Activated CD4-positive, alpha-beta memory T cell treated with anti-CD3 and anti-CD28 coated beads for 36 hours (primary cell): ENCODE results near the gene NCK2. TPM values are rescaled to one million over a fixed set of nuclear protein-coding genes. Genes with fewer than 3 reads are reported as not detected.

ENCODE experiments used
- CTCF ChIA-PET: fragments of 350-600 bp; sonication (Branson Sonifier 250); formaldehyde crosslinking; loops from one replicate; lab custom pipeline; 2021; ENCODE audit warnings: antibody characterized with exemption, inconsistent platforms; lab: Charles Lee
- POLR2A ChIA-PET: fragments of 350-600 bp; sonication (Branson Sonifier 250); formaldehyde crosslinking; loops from one replicate; lab custom pipeline; 2021; ENCODE audit warnings: antibody characterized with exemption; lab: Charles Lee
- DNase-seq: peaks from one replicate; pipeline ENCODE4 v3.0.0-alpha.2; 2020
- H3K27ac Mint-ChIP-seq: one replicate; pipeline ENCODE4 v1.8.0; 2021; ENCODE audit warnings: mixed read lengths
- H3K27me3 Mint-ChIP-seq: one replicate; pipeline ENCODE4 v1.8.0; 2021; ENCODE audit warnings: mixed read lengths
- H3K36me3 Mint-ChIP-seq: one replicate; pipeline ENCODE4 v1.8.0; 2021; ENCODE audit warnings: mixed read lengths
- H3K4me1 Mint-ChIP-seq: one replicate; pipeline ENCODE4 v1.8.0; 2021; ENCODE audit warnings: low read depth, mixed read lengths
- H3K4me3 Mint-ChIP-seq: one replicate; pipeline ENCODE4 v1.8.0; 2021; ENCODE audit warnings: mild to moderate bottlenecking, mixed read lengths
- H3K9me3 Mint-ChIP-seq: one replicate; pipeline ENCODE4 v1.8.0; 2021; ENCODE audit warnings: mixed read lengths
- intact Hi-C: fragments of 100-400 bp; cut with micrococcal nuclease; formaldehyde crosslinking; loops from one replicate; pipeline ENCODE4 v1.15.1; 2023
- total RNA-seq, 2 experiments: library from RNA; stranded (reverse); gene quantifications; one replicate each; pipeline ENCODE4 v1.2.3, GENCODE V29; 2021

NCK2 gene
- total RNA-seq, 2 experiments from 2014 or later, result 81.8 to 85.8 TPM

DNA sequence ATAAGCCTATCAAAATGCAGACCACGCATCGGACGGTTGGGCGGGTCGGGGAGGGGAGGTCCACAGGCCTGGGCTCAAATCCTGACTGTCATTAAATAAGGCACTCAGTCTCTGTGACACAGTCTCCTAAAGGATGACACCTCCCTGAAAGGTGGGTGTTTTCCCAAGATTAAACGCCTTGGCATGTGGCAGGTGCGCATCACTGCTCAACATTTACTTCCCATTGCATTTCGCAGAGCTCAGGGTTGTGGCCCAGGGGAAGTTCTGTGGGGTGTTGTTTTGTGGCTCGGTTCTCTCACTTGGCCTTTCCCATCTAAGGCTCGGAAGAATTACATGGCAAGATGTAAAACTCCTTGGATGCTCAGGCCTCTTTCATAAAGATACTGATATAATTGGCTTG lies 107.4 kb downstream of the NCK2 start:
- CTCF ChIA-PET, result no interaction called here
- no peaks in the 10 kb centered on the region for H3K27me3 Mint-ChIP-seq

DNA sequence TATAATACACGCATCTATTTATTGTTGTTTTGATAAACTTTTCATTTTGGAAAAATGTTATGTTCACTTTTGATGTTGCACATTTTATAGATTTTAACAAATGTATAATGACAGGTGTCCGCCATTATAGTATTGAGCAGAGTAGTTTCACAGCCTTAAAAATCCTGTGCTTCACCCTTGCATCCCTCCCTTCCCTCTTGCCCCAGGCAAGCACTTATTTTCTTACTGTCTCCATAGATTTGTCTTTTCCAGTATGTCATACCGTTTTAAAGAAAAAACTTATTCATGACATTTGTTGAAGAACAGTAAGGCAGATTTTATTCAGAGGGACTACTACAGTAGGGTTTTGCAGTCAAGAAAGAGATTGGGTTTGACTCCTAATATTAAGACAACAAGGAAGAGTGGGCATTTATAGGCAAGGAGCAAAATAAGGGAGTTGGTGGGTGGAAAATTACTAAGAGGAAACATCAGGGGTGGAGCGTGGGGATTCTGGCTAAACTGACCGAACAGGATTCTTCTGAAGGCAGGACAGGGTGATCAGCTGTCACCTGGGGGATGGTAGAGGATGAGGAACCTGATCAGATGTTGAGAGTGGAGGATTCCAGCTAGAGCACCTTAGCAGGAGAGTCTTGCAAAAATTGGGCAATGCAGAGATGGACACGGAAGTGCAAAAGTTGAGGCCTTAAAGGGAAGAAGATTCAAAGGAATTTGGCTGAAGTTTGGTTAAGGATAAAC lies 108.8 kb downstream of the NCK2 start:
- ChIA-PET POLR2A (no interaction called here), CTCF (no interaction called here)
- no peak for DNase-seq
- Mint-ChIP-seq H3K4me3 (no peak overlapping the region), H3K27me3 (no peaks in the 10 kb centered on the region), H3K27ac (peak overlapping the region; percentile 30), H3K4me1 (peaks cover 81% of the 10 kb centered on the region), H3K36me3 (peaks cover 35% of the 10 kb centered on the region), H3K9me3 (no peaks in the 10 kb centered on the region)
- intact Hi-C loops, result loop anchor here (10.0 kb wide), 1 partner anchor 179 kb away; no protein-coding TSS in a partner anchor

More for the DNA sequence above, 107.4 kb downstream of the NCK2 start:
- Mint-ChIP-seq H3K4me3 (no peak overlapping the region), H3K36me3 (peaks cover 24% of the 10 kb centered on the region), H3K9me3 (no peaks in the 10 kb centered on the region), H3K27ac (peak overlapping the region; percentile 40), H3K4me1 (peaks cover 79% of the 10 kb centered on the region)
- no peak for DNase-seq
- POLR2A ChIA-PET, result no interaction called here
- intact Hi-C loops, result loop anchor here (10.0 kb wide), 1 partner anchor 177 kb away; no protein-coding TSS in a partner anchor

DNA sequence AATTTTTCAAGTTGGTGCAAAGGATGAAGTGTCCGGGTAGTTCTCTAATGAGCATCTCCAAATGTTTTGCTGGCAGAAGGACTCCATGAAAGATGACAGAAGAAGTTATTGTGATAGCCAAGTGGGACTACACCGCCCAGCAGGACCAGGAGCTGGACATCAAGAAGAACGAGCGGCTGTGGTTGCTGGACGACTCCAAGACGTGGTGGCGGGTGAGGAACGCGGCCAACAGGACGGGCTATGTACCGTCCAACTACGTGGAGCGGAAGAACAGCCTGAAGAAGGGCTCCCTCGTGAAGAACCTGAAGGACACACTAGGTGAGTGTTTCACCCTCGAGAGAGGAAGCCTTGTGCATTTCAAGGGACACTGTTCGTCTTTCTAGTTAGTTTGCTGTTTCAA lies 110.3 kb downstream of the NCK2 start:
- POLR2A ChIA-PET, result interaction anchor here (1.7 kb wide), 1 partner anchor 57 kb away, joined by 7 read pairs; no protein-coding TSS in a partner anchor
- peaks cover 81% of the 10 kb centered on the region for H3K4me1 Mint-ChIP-seq

DNA sequence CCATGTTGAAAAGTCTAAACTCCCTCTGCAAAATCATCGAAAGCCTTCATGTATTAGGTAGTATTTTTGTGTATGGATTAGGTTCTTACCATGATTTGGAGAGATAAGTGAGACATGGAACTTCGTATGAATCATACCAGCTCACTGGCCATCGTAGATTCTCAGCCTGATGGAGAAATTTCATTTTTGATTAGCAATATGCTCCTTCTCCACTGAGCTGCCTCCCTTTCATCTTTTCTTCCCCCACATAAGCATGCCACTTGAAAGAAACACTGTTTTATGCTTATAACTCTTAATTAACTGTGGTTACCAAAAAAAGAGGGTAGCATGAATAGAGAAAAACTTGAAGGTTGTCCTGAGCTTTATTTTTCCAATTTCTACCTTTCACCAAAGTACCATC lies 111.9 kb downstream of the NCK2 start:
- CTCF ChIA-PET, result interaction anchor here (0.9 to 2.6 kb wide), 7 partner anchors 12 to 280 kb away, joined by 3 to 10 read pairs (median 4); no protein-coding TSS in a partner anchor
- Mint-ChIP-seq H3K9me3 (no peaks in the 10 kb centered on the region), H3K36me3 (peaks cover 42% of the 10 kb centered on the region), H3K27me3 (no peaks in the 10 kb centered on the region), H3K4me1 (peaks cover 87% of the 10 kb centered on the region), H3K4me3 (peak overlapping the region; percentile 69), H3K27ac (peak overlapping the region; percentile 96)
- POLR2A ChIA-PET, result interaction anchor here (0.6 to 2.4 kb wide), 8 partner anchors 15 to 110 kb away, joined by 3 to 8 read pairs (median 6); no protein-coding TSS in a partner anchor
- intact Hi-C loops, result loop anchor here (1.0 to 10.0 kb wide), 9 partner anchors 15 to 229 kb away; no protein-coding TSS in a partner anchor
- DNase-seq, result no peak

More for the DNA sequence above, 110.3 kb downstream of the NCK2 start:
- H3K36me3 Mint-ChIP-seq, result peaks cover 38% of the 10 kb centered on the region
- H3K27ac Mint-ChIP-seq, result peak overlapping the region; percentile 96
- DNase-seq, result no peak
- CTCF ChIA-PET, result no interaction called here
- H3K4me3 Mint-ChIP-seq, result no peak overlapping the region
- no peaks in the 10 kb centered on the region for H3K27me3 Mint-ChIP-seq
- no peaks in the 10 kb centered on the region for H3K9me3 Mint-ChIP-seq
- intact Hi-C loops, result loop anchor here (5.0 to 10.0 kb wide), 2 partner anchors 72 to 180 kb away; no protein-coding TSS in a partner anchor

DNA sequence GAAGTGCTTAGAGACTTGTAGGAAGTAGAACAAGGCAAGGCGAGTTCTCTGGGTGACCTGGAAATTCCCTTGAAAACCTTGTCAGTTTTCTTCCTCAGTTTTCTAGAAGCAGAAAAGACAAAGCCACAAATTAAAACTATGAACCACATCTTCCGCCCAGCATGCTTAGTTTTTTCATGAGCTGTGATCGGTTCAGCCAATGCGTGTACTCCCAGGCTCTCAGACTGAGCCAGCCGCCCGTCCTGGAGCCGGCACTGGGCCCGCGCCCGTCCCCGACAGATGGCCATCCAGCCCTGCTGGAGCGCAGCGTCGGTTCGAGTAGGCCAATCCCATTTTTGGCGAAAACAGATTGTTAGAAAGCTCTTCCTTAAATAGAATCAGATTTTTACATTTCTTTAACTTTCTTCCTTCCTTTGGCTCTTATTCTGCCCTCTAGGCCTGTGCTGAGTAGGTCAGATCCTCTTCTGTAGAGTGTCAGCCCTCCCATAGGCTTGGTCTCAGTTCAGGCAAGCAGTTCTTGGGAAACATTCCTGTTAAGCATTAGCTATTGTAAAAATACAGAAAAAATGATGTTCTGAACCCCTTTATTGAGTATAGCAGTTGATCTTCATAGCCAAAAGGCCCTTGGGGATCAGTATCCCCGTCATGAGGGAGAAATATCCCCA lies 112.5 kb downstream of the NCK2 start:
- peak; percentile 62 for DNase-seq
- intact Hi-C loops, result loop anchor here (2.0 to 10.0 kb wide), 5 partner anchors 20 to 182 kb away; no protein-coding TSS in a partner anchor
- peaks cover 40% of the 10 kb centered on the region for H3K36me3 Mint-ChIP-seq
- no peaks in the 10 kb centered on the region for H3K9me3 Mint-ChIP-seq
- ChIA-PET POLR2A (interaction anchor here (1.0 to 2.4 kb wide), 5 partner anchors 17 to 110 kb away, joined by 3 to 8 read pairs (median 7); no protein-coding TSS in a partner anchor), CTCF (interaction anchor here (0.7 to 2.6 kb wide), 9 partner anchors 13 to 281 kb away, joined by 3 to 10 read pairs (median 4); no protein-coding TSS in a partner anchor)
- peaks cover 87% of the 10 kb centered on the region for H3K4me1 Mint-ChIP-seq
- H3K27ac Mint-ChIP-seq, result peak overlapping the region; percentile 96
- no peaks in the 10 kb centered on the region for H3K27me3 Mint-ChIP-seq
- peak overlapping the region; percentile 69 for H3K4me3 Mint-ChIP-seq

DNA sequence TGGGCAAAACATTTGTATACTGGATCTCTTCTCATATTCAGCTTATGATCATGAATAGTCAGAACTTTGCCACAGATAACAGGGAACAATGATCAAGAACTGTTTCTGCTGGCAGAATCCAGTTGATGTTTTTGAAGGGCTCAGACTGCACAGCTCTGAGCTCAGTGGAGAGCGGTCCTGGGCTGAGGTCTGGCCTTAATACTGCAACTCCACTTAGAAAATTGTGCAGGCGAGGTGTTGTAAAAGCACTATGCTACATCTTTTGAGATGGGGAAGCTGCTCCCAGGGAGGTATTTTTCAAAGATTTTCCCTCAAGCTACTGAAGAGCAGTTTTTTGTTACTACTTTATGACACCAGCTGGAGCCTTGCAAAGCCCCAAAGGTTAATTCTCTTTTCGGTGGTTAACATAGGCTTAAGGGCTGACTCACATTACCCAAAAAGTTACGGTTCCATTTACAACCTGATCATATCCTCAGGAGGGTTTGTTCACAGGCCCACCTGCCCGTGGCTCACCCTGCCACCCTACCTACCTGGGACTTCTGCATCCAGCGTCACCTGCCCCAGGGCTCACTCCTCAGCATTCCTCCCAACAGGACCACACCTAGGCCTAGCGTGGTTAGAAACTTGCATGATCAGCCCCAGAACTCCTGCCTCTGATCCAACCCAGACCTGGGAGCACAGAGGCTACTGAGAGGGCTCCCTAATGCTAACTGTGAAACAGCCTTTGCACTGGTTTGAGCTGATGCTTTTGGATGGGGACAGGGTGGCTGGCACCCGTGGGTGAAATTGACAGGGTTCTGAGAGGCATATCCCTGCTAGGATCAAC lies 114.4 kb downstream of the NCK2 start:
- Mint-ChIP-seq H3K27me3 (no peaks in the 10 kb centered on the region), H3K4me3 (peak overlapping the region; percentile 17), H3K36me3 (peaks cover 45% of the 10 kb centered on the region), H3K9me3 (no peaks in the 10 kb centered on the region), H3K4me1 (peaks cover 93% of the 10 kb centered on the region), H3K27ac (peak overlapping the region; percentile 96)
- intact Hi-C loops, result loop anchor here (2.0 to 10.0 kb wide), 3 partner anchors 68 to 184 kb away; no protein-coding TSS in a partner anchor
- peak; percentile 53 for DNase-seq
- POLR2A ChIA-PET, result interaction anchor here (0.9 to 1.6 kb wide), 6 partner anchors 16 to 112 kb away, joined by 3 read pairs; no protein-coding TSS in a partner anchor
- CTCF ChIA-PET, result interaction anchor here (0.6 to 2.6 kb wide), 5 partner anchors 9 to 120 kb away, joined by 3 to 10 read pairs (median 4); no protein-coding TSS in a partner anchor

DNA sequence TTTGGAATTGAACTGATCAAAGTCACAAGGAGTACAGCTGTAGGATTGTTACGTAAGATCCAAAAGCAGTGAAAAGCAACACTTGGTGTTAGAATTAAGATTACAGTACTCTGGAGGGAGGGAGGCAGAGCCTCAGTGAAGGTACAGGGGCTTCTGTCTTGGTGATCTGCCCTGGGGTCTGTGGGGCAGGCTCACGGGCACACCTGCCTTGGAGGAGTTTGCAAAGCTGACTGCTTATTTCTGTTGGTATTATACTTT lies 114.9 kb downstream of the NCK2 start:
- CTCF ChIA-PET, result no interaction called here
- POLR2A ChIA-PET, result interaction anchor here (1.0 to 1.6 kb wide), 3 partner anchors 15 to 107 kb away, joined by 3 read pairs; no protein-coding TSS in a partner anchor
- intact Hi-C loops, result loop anchor here (2.0 to 10.0 kb wide), 3 partner anchors 68 to 185 kb away; no protein-coding TSS in a partner anchor
- peaks cover 98% of the 10 kb centered on the region for H3K4me1 Mint-ChIP-seq
- H3K36me3 Mint-ChIP-seq, result peaks cover 50% of the 10 kb centered on the region
- no peaks in the 10 kb centered on the region for H3K27me3 Mint-ChIP-seq
- no peaks in the 10 kb centered on the region for H3K9me3 Mint-ChIP-seq
- no peak for DNase-seq
- peak overlapping the region; percentile 96 for H3K27ac Mint-ChIP-seq
- H3K4me3 Mint-ChIP-seq, result no peak overlapping the region

DNA sequence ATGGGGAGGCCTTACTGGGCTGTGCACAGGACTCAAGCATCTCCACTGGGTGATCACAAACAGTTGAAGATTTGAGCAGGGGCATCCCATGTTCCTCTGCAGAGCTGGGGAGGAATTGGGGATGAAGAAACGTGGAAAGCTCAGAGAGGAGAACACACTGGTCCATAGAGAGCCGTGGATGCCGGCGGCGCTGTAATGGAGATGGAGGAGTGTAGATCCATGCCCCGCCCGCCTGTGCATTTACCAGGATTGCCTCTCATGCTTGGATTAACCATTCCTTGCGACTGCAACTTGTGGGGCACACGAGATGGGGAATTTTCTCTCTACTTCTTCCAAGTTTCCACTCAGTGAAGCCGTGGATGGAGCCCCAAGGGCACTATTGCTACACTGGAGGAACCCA lies 115.9 kb downstream of the NCK2 start:
- intact Hi-C loops, result no loop called here
- Mint-ChIP-seq H3K27me3 (no peaks in the 10 kb centered on the region), H3K27ac (peak overlapping the region; percentile 35), H3K4me3 (peak overlapping the region; percentile 17), H3K4me1 (peaks cover 98% of the 10 kb centered on the region), H3K9me3 (no peaks in the 10 kb centered on the region), H3K36me3 (peaks cover 40% of the 10 kb centered on the region)
- ChIA-PET CTCF (no interaction called here), POLR2A (no interaction called here)
- DNase-seq, result no peak

DNA sequence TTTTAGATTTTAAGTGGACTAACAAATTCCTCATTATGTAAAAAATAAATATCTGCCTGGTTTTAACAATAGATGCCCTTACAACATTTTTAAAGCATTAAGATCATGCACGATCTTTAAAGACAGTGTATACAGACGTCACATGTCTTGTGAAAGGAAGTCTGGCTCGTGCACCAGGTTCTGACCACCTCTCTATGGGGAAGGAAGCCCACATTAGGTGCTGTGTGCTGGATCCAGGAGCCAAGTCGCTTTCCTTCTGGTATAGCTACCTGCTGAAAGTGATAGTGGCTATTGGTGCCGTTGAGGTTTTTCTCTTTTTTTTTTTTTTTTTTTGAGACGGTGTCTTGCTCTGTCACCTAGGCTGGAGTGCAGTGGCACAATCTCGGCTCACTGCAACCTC lies 116.5 kb downstream of the NCK2 start:
- intact Hi-C loops, result no loop called here
- ChIA-PET POLR2A (no interaction called here), CTCF (interaction anchor here (0.7 kb wide), 1 partner anchor 26 kb away, joined by 3 read pairs; no protein-coding TSS in a partner anchor)
- H3K36me3 Mint-ChIP-seq, result peaks cover 34% of the 10 kb centered on the region
- H3K27me3 Mint-ChIP-seq, result no peaks in the 10 kb centered on the region
- peaks cover 98% of the 10 kb centered on the region for H3K4me1 Mint-ChIP-seq
- peak overlapping the region; percentile 55 for H3K27ac Mint-ChIP-seq
- no peaks in the 10 kb centered on the region for H3K9me3 Mint-ChIP-seq
- no peak for DNase-seq
- H3K4me3 Mint-ChIP-seq, result peak overlapping the region; percentile 28

DNA sequence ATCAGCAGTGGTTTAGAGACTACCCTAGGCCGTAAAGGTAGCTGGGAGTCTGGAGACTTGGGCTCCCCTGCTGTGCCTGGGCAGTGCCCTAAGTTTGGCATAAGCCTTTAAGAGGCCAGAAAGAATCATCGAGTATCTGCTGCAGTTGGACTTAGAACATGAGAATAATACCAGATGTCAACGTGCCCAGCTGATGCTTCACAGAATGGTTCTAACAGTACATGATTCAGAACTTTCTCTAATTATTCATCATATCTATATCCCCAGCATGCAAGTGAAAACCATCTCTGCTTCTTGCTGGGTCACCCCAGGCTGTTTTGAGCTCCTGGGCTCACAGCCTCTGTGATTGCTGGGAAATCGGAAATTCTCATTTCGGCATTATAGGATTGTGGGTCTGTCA lies 118.1 kb downstream of the NCK2 start:
- Mint-ChIP-seq H3K36me3 (peaks cover 26% of the 10 kb centered on the region), H3K27me3 (no peaks in the 10 kb centered on the region), H3K4me3 (no peak overlapping the region), H3K4me1 (peaks cover 96% of the 10 kb centered on the region), H3K27ac (peak overlapping the region; percentile 75), H3K9me3 (no peaks in the 10 kb centered on the region)
- DNase-seq, result no peak
- ChIA-PET CTCF (interaction anchor here (0.7 to 1.2 kb wide), 3 partner anchors 51 to 242 kb away, joined by 3 read pairs; no protein-coding TSS in a partner anchor), POLR2A (interaction anchor here (1.7 kb wide), 1 partner anchor 11 kb away, joined by 4 read pairs; no protein-coding TSS in a partner anchor)
- intact Hi-C loops, result no loop called here

DNA sequence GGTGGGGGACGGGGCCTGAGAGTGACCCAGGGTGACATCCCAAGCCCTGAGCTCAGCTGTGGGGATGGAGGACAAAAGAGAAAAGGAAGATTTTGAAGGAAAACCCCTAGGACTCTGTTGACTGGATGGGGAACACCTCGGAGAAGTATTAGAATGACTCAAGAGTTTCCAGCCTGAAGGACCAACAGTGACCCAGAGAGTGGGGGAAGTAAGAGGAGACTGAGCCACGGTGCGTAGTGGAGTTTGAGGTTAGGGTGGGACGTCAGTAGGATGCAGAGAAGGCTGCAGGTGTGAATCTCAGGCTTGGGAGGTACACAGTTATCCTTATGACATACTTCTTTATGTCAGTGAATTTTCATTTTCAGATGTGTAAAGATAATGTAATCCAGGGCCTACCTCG lies 119.5 kb downstream of the NCK2 start:
- CTCF ChIA-PET, result interaction anchor here (0.9 to 1.2 kb wide), 2 partner anchors 65 to 82 kb away, joined by 3 read pairs; no protein-coding TSS in a partner anchor
- DNase-seq, result no peak
- POLR2A ChIA-PET, result interaction anchor here (1.7 kb wide), 1 partner anchor 10 kb away, joined by 4 read pairs; no protein-coding TSS in a partner anchor
- H3K4me3 Mint-ChIP-seq, result no peak overlapping the region
- intact Hi-C loops, result loop anchor here (1.0 kb wide), 1 partner anchor 8 kb away; no protein-coding TSS in a partner anchor
- H3K4me1 Mint-ChIP-seq, result peaks cover 95% of the 10 kb centered on the region
- H3K9me3 Mint-ChIP-seq, result no peaks in the 10 kb centered on the region
- no peaks in the 10 kb centered on the region for H3K27me3 Mint-ChIP-seq
- H3K27ac Mint-ChIP-seq, result peak overlapping the region; percentile 75
- H3K36me3 Mint-ChIP-seq, result peaks cover 26% of the 10 kb centered on the region
